Right cardiac atrium (tissue), 5 donors: ENCODE results near the gene DHRSX. TPM values are rescaled to one million over a fixed set of nuclear protein-coding genes. Genes with fewer than 3 reads are reported as not detected.
"Not testable (repeated sequence)": the region's sequence is repeated elsewhere in the genome, so short reads cannot be mapped to it uniquely, and the experiment has no call there.

Experiments used
- ATAC-seq, 2 donors: fragments of 200-7000 bp; cut with Tn5 transposase; one replicate each; pipeline versions ENCODE4 v1.8.0 to v1.9.1; 2020; ENCODE audit warnings: moderate library complexity in 2 of 2, mild to moderate bottlenecking in 1 of 2
- DNase-seq, 3 donors: peaks; one replicate each; pipeline ENCODE4 v3.0.0-alpha.2; 2020
- H3K27ac ChIP-seq: one replicate; pipeline ENCODE4 v1.5.1; 2013; ENCODE audit warnings: mild to moderate bottlenecking, low read length, control low read depth, moderate library complexity
- H3K27me3 ChIP-seq: one replicate; pipeline ENCODE4 v1.6.1; 2013; ENCODE audit not compliant: control insufficient read depth, insufficient read depth
- H3K4me1 ChIP-seq: one replicate; pipeline ENCODE4 v1.6.1; 2013; ENCODE audit warnings: low read length; ENCODE audit not compliant: control insufficient read depth, insufficient read depth
- H3K4me3 ChIP-seq: one replicate; pipeline ENCODE4 v1.5.1; 2013; ENCODE audit warnings: low read length, control low read depth
- H3K9me3 ChIP-seq: one replicate; pipeline ENCODE4 v1.6.1; 2013; ENCODE audit warnings: low read length; ENCODE audit not compliant: control insufficient read depth
- WGBS: extraction: QIAGEN DNeasy Blood & Tissue Kit; methylation state at CpG from one replicate; pipeline ENCODE4 v1.1.7; 2013; 5-methylcytosine and 5-hydroxymethylcytosine counted together
- intact Hi-C, 4 donors: fragments of 100-400 bp; cut with DNase I; formaldehyde crosslinking; loops; one replicate each; pipeline versions ENCODE4 v1.11.0 to v1.14.0; 2022 to 2023
- polyA plus RNA-seq: library from polyadenylated mRNA; stranded (reverse); fragments of 200-250 nt; gene quantifications from one replicate; pipeline ENCODE4 v1.2.3, GENCODE V29; 2013
- total RNA-seq, 4 donors: library from RNA; stranded (reverse); fragmentation: NEBNext Ultra II Directional; extraction: Animal tissue kit (Norgen Biotek cat#: 25700); gene quantifications; one replicate each; pipeline ENCODE4 v1.2.1, GENCODE V29; 2021
- donor health status: healthy with polysubstance abuse.
- donor health status: DM: no; HTN: yes; CAD: no.
- donor health status: DM: no; HTN: no; CAD: no.
- donor health status: DM: no; HTN: yes; CAD: no; lungs with severe emphysema.
- donor health status: DM: yes; HTN: yes; CAD: no.

The DHRSX gene
- total and polyA plus RNA-seq, 5 donors, result 22.2 to 43.7 (median 30.1) TPM

GRCh38 chrX:2401201-2401589 lies 99.6 kb downstream of the DHRSX start:
- intact Hi-C loops, result no loop called here
- Histone ChIP-seq H3K27me3 (no peaks in the 10 kb centered on the region), H3K4me3 (no peak overlapping the region), H3K4me1 (no peaks in the 10 kb centered on the region), H3K9me3 (no peaks in the 10 kb centered on the region), H3K27ac (no peak overlapping the region)
- no peak for DNase-seq
- ATAC-seq, result peak in 1 of 2 donors; percentile 25
- 91% methylated on average over 9 of the region's 9 CpGs for WGBS

- no peak overlapping the region for H3K4me3 ChIP-seq
- intact Hi-C loops, result no loop called here
- H3K4me1 ChIP-seq, result no peaks in the 10 kb centered on the region
- DNase-seq (no peak), ATAC-seq (no peak)
- no peaks in the 10 kb centered on the region for H3K9me3 ChIP-seq
- no peaks in the 10 kb centered on the region for H3K27me3 ChIP-seq
- WGBS, result 81% methylated on average over 14 of the region's 14 CpGs
- H3K27ac ChIP-seq, result no peak overlapping the region
These were observed 102.6 kb downstream of the DHRSX start for GRCh38 chrX:2398064-2398656.

DNA sequence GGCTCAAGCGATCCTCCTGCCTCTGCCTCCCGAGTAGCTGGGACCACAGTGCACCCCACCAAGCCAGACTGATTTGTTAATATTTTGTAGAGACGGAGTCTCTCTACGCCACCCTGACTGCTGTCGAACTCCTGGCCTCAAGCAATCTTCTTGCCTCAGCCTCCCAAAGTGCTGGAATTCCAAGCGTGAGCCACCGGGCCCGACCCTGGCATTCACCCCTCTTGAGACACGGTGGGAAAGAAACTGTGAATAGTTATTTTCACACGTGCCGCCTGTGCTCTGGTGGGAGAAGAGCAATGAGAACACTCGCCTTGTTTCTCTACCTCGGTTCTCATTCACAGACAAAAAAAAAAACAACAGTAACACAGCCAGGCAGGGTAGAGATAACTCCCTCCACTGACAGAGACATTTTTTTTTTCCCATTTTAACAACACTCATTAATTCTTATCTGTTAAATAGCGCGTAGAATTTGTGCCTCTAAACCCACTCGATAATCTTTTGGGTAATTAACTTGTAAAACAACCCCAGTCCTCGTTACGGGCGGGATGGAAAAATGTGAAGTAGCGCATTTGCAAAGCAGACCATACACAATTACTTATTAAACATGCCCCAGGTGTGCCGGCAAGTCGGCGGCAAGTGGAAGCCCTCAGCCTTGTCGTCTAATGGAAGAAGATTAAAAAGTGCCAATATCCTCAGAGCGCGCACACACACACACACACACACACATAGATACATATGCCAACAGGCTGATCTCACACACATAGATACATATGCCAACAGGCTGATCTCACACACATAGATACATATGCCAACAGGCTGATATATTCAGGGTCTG lies 103.3 kb downstream of the DHRSX start:
- no peak for ATAC-seq
- intact Hi-C loops, result no loop called here
- 66% methylated on average over 26 of the region's 26 CpGs for WGBS
- H3K4me1 ChIP-seq, result no peaks in the 10 kb centered on the region
- no peak for DNase-seq
- H3K9me3 ChIP-seq, result no peaks in the 10 kb centered on the region
- no peak overlapping the region for H3K27ac ChIP-seq
- H3K27me3 ChIP-seq, result no peaks in the 10 kb centered on the region
- H3K4me3 ChIP-seq, result no peak overlapping the region

GRCh38 chrX:2395261-2395992 lies 105.3 kb downstream of the DHRSX start:
- WGBS, result 84% methylated on average over 19 of the region's 19 CpGs
- ATAC-seq (peak in 1 of 2 donors; percentile 21), DNase-seq (no peak)

DNA sequence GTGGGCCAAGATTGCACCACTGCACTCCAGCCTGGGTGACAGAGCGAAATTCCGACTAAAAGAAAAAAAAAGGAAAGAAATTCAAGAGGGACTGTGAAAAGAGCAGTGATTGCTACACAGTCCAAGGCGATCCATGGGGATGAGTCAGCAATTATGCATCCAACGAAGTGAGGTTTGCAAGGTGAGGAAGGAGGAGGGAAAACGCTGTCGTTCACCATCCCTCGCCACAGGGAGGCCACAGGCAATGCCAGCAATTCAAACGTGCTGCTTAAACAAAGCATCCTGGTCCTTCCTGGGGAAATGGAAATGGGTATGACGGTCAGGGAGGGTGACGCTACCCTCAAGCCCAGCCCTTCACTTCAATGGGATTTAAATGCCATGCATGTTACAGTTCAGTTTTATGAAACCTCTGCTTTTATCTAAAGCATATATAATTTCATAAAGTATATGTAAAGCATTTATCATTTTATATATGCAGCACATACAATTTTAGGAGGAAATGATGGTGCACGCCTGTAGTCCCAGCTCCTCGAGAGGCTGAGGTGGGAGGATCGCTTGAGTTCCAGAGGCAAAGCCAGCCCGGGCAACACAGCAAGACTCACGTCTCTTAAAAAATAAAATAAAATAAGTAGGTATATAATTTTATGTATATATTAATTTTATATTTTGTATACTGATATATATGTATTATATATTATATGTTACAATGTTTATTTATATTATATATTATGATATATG lies 108.7 kb downstream of the DHRSX start:
- intact Hi-C loops, result loop anchor here in 1 of 4 donors (2.0 kb wide), 1 partner anchor 33 kb away; no protein-coding TSS in a partner anchor
- ATAC-seq, result no peak

More at GRCh38 chrX:2395261-2395992, 105.3 kb downstream of the DHRSX start:
- no peak overlapping the region for H3K4me3 ChIP-seq
- H3K27ac ChIP-seq, result no peak overlapping the region
- intact Hi-C loops, result no loop called here
- no peaks in the 10 kb centered on the region for H3K27me3 ChIP-seq
- H3K4me1 ChIP-seq, result no peaks in the 10 kb centered on the region
- H3K9me3 ChIP-seq, result no peaks in the 10 kb centered on the region

DNA sequence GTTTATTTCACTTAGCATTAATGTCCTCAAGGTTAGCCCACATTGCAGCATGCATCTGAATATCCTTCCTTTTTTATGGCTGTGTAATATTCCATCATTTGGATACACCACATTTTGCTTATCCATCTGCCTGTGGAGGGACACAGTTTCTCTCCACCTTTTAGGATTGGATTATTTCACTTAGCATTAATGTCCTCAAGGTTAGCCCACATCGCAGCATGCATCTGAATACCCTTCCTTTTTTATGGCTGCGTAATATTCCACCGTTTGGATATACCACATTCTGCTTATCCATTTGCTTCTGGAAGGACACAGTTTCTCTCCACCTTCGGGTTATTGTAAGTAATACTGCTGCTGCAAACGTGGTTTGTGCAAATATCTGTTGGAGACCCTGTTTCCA lies 110.0 kb downstream of the DHRSX start:
- peaks cover 5% of the 10 kb centered on the region for H3K4me1 ChIP-seq
- DNase-seq, result no peak
- H3K9me3 ChIP-seq, result no peaks in the 10 kb centered on the region
- no peak overlapping the region for H3K4me3 ChIP-seq
- H3K27ac ChIP-seq, result no peak overlapping the region
- intact Hi-C loops, result no loop called here
- no peaks in the 10 kb centered on the region for H3K27me3 ChIP-seq
- no peak for ATAC-seq
- 97% methylated on average over 5 of the region's 5 CpGs for WGBS

More for the DNA sequence above, 108.7 kb downstream of the DHRSX start:
- peaks cover 5% of the 10 kb centered on the region for H3K4me1 ChIP-seq
- WGBS, result 85% methylated on average over 15 of the region's 15 CpGs
- no peaks in the 10 kb centered on the region for H3K27me3 ChIP-seq
- H3K27ac ChIP-seq, result no peak overlapping the region
- H3K9me3 ChIP-seq, result no peaks in the 10 kb centered on the region
- no peak for DNase-seq
- H3K4me3 ChIP-seq, result no peak overlapping the region

DNA sequence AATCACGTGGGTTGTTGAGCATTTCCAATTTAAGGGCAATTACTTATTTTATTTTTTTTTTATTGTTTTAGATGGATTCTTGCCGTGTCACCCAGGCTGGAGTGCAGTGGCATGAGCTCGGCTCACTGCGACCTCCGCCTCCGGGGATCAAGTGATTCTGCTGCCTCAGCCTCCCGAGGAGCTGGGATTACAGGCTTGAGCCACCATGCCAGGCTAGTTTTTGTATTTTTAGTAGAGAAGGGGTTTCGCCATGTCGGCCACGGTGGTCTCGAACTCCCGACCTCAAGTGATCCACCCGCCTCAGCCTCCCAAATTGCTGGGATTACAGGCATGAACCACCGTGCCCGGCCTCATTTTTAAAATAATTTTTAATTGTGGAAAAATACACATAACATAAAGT lies 111.0 kb downstream of the DHRSX start:
- DNase-seq, H3K27me3 ChIP-seq, ATAC-seq, H3K9me3 ChIP-seq, intact Hi-C loops, H3K4me3 ChIP-seq, H3K4me1 ChIP-seq, H3K27ac ChIP-seq: not testable (repeated sequence)
- 94% methylated on average over 15 of the region's 15 CpGs for WGBS

GRCh38 chrX:2389324-2389723 lies 111.5 kb downstream of the DHRSX start:
- intact Hi-C loops, result no loop called here
- H3K4me3 ChIP-seq, result no peak overlapping the region
- H3K27me3 ChIP-seq, result no peaks in the 10 kb centered on the region
- DNase-seq (no peak), ATAC-seq (no peak)
- WGBS, result 95% methylated on average over 6 of the region's 6 CpGs
- no peak overlapping the region for H3K27ac ChIP-seq
- no peaks in the 10 kb centered on the region for H3K9me3 ChIP-seq
- peaks cover 5% of the 10 kb centered on the region for H3K4me1 ChIP-seq

DNA sequence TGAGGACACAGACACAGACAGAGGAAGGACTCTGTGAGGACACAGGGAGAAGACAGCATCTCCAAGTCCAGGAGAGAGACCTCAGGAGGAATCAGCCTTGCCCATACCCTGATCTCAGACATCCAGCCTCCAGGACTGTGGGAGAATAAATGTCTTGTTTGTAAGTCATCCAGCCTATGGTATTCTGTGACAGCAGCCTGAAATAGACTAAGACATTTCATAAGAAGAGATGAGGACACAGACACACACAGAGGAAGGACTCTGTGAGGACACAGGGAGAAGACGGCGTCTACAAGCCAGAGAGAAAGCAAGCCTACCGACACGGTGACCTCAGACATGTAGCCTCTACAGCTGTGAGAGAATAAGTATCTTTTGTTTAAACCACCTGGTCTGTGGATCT lies 112.1 kb downstream of the DHRSX start:
- no peaks in the 10 kb centered on the region for H3K27me3 ChIP-seq
- H3K4me3 ChIP-seq, result no peak overlapping the region
- H3K9me3 ChIP-seq, result no peaks in the 10 kb centered on the region
- intact Hi-C loops, result no loop called here
- no peak overlapping the region for H3K27ac ChIP-seq
- no peak for ATAC-seq
- peaks cover 5% of the 10 kb centered on the region for H3K4me1 ChIP-seq
- no peak for DNase-seq
- 91% methylated on average over 4 of the region's 4 CpGs for WGBS

DNA sequence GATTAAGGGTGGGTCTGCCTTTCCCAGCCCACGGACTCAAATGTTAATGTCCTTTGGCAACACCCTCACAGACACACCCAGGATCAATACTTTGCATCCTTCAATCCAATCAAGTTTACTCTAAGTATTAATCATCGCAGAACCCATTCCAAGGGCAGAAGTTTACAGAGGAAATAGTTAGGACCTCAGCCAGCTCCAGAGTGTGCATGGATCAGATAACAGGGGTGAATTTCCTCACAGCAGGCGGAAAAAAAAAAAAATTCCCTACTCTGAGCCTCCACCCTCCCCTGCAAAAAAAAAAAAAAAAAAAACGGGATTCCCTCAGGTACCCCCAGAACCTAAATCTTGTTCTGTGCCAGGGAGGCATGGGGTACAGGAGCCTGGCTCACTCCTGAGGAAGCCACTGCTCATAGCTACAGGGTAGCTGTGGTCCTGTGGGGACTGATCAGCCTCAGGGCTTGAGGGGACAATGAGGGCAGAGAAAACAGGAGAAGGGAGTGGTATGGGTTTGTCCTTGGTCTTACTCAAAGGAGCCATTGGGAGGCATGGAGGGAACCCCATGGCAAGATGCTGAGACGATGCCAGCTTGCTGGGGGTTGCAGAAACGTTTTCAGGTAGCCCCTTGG lies 113.0 kb downstream of the DHRSX start:
- DNase-seq (no peak), ATAC-seq (peak; percentile 57 to 86)
- WGBS, result 68% methylated on average over 6 of the region's 6 CpGs
- Histone ChIP-seq H3K4me3 (no peak overlapping the region), H3K27me3 (no peaks in the 10 kb centered on the region), H3K9me3 (no peaks in the 10 kb centered on the region), H3K27ac (no peak overlapping the region), H3K4me1 (peaks cover 5% of the 10 kb centered on the region)
- intact Hi-C loops, result no loop called here
